HS-27A (cell line): ENCODE results near the gene NMRAL1.

Experiments
- DNase-seq: peaks from one replicate; pipeline ENCODE4 v3.0.0-alpha.2; 2012; ENCODE audit warnings: low read depth, missing footprints

The NMRAL1 gene

GRCh38 chr16:4426021-4426684, 48.3 kb downstream of the NMRAL1 start:
- no peak for DNase-seq

DNA sequence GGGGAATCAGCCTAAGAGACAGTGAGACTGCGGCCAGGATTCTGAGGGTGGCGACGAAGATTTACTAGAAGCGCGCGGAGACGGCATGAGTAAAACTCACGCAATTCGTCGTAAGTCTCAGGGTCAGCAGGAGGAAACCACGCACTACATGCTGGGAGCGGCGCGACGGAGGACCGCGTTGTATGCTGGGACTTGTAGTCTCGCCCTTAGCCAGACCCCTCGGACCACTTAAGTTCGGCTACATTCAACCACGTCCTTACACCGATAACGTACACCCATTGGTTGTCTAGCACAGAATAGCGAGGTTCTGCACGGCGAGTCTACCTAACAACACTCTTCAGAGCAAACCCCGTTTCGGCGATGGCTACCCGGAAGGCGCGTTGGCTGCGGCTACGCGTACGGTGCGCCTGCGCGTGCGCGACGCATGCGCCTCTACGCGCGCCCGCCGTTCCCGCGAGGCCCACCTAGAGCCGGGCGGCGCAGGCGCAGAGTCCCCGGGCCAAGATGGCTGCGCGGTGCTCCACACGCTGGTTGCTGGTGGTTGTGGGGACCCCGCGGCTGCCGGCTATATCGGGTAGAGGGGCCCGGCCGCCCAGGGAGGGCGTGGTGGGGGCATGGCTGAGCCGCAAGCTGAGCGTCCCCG, 48.9 kb downstream of the NMRAL1 start, which contains the start of gene DNAJA3:
Gene DNAJA3 (plus strand): TSS at position 491 of the 643 bp plus-strand sequence. CDS start 14 bp downstream, at position 505.
- peak; percentile 90 for DNase-seq

- no peak for DNase-seq
These were observed 53.8 kb downstream of the NMRAL1 start for GRCh38 chr16:4420505-4421105.

DNA sequence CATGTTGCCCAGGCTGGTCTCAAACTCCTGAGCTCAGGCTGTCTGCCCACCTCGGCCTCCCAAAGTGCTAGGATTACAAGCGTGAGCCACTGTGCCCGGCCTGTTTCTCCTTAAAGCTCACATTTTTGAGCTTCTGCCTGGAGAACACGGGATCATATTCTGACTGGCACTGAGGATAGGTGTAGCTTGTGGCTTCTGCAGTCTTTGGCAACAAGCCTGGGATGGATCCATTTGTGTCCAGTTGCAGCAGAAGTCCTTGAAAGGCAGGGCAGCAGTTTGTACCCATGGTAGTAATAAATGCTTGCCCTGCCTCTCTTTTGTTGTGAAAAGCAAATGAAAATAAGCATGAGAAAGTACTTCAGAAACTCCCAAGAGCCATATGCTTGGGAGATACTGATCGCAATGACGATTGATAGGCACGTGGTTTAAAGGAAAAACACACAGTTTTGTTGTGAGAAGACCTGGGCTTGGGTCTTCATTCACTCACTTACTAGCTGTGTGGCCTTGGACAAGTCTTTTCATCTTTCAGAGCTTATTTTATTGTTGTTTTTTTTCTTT, 54.9 kb downstream of the NMRAL1 start:
- no peak for DNase-seq

- peak; percentile 52 for DNase-seq
These were observed 58.0 kb downstream of the NMRAL1 start, which contains the start of gene CORO7 for GRCh38 chr16:4416200-4417032. TSS of gene CORO7 (minus strand) at chr16:4416596. CDS start at chr16:4416518, 78 bp downstream.

DNA sequence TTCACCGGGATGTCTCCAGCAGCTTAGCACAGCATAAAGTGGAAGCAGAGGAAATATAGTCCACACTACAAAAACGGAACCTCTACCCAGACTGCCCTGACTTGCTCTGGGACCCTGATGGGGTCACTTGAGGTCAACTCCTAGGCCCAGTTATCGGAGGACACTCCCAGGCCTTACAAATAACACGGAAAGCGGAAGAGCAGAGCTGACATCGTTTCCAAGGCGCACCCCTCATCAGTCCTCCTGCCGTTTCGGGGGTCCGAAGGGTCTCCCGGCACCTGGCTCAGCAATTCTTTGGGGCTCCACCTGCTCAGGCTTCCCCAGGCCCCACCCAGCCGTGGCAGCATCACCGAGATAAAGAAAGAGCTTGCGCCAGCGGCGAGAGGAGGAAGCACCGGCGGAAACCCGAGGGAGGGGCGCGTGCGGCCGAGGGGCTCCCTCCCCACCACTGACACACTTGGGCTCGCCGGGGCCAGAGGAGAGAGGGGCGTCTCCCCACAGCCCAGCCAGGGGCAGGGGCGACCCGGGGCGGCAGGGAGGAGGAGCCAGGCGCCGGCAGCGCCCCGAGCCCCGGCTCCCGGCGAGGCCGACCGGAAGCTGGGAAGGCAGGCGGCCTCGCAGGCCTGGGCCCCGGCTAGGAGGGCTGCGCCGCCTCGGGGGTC, 58.8 kb downstream of the NMRAL1 start:
- no peak for DNase-seq

GRCh38 chr16:4414187-4414917, 60.1 kb downstream of the NMRAL1 start:
- no peak for DNase-seq

DNA sequence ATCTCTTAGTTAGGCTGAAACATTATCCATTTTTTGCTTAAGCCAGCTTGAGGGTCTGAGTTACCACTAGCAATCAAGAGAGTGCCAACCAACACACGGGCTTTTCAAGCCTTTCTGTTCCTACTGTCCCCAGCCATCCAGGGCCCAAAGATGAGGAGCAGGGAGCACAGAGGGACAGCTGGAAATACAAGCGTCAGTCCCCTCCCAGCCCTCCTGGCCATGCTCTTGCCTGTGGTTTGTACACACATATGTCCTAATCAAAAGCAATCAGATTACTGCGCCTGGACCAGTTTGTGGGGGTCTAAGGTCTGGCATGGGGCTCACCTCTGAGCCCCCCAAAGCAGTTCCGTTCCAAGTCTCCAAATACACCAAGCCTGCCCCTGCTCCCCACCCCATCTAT, 61.6 kb downstream of the NMRAL1 start:
- no peak for DNase-seq

DNA sequence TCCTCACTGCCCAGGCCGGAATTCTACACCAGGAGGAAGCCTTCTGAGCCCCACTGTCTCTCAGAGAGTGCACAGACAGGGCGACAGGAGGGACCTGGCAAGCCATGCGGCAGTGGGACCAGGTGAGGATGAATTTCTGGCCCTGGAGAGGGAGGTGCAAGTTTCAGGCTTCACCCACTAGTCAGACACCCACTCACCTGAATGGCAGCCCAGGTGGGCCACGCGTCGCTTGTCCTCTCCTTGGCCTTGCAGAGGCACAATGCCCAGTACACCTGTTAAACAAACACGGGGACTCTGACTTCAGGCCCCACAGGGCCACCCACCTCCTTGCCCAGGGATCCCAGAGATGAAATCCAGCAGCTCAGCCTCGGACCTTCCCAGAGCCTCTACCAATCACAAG, 62.3 kb downstream of the NMRAL1 start:
- DNase-seq, result no peak
